ENCODE results near the gene SRD5A1. TPM values are rescaled to one million over a fixed set of nuclear protein-coding genes. Genes with fewer than 3 reads are reported as not detected.

The SRD5A1 gene
- total RNA-seq, 4 donors from 2014 or later, result 9.0 to 79.8 (median 17.0) TPM

GRCh38 chr5:6704361-6704851, 71.2 kb downstream of the SRD5A1 start:
- in situ Hi-C loops (cut with MboI; ENCODE audit: low pct_ligation_motif_present in 1 of 4, low pct_unique_long_range_greater_than_20kb in 1 of 4, low sequenced_read_pairs in 3 of 4), result no loop called here
- no peaks in the 10 kb centered on the region for H3K36me3 ChIP-seq
- no peaks in the 10 kb centered on the region for H3K27me3 ChIP-seq
- H3K27ac ChIP-seq, result peak overlapping the region; percentile 30 to 77 (median 64)
- no peak overlapping the region for H3K4me3 ChIP-seq
- WGBS, 2 donors (ENCODE audit: low coverage in 1 of 2), result 60 to 62% methylated on average over 1 to 11 of the region's 11 CpGs
- TF ChIP-seq, protein P1, sequence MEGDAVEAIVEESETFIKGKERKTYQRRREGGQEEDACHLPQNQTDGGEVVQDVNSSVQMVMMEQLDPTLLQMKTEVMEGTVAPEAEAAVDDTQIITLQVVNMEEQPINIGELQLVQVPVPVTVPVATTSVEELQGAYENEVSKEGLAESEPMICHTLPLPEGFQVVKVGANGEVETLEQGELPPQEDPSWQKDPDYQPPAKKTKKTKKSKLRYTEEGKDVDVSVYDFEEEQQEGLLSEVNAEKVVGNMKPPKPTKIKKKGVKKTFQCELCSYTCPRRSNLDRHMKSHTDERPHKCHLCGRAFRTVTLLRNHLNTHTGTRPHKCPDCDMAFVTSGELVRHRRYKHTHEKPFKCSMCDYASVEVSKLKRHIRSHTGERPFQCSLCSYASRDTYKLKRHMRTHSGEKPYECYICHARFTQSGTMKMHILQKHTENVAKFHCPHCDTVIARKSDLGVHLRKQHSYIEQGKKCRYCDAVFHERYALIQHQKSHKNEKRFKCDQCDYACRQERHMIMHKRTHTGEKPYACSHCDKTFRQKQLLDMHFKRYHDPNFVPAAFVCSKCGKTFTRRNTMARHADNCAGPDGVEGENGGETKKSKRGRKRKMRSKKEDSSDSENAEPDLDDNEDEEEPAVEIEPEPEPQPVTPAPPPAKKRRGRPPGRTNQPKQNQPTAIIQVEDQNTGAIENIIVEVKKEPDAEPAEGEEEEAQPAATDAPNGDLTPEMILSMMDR (IDR thresholded peaks at IDR 0.05), result no peak
- no peak for TF ChIP-seq POLR2A (IDR thresholded peaks at IDR 0.05)
- TF ChIP-seq EP300 (IDR thresholded peaks at IDR 0.05; ENCODE audit: low read depth), result peak; percentile 65
- TF ChIP-seq POLR2AphosphoS5 (IDR thresholded peaks at IDR 0.05), result peak; percentile 53 to 69 (median 58)
- peaks cover 0 to 7% (median 2%) of the 10 kb centered on the region in 4 donors for H3K4me1 ChIP-seq
- intact Hi-C loops (cut with DNase I; ENCODE audit: low total_unique reads), result no loop called here
- no peaks in the 10 kb centered on the region for H3K9me3 ChIP-seq
- DNase-seq, result peak; percentile 48

- Histone ChIP-seq H3K36me3 (no peaks in the 10 kb centered on the region), H3K4me3 (no peak overlapping the region), H3K27me3 (no peaks in the 10 kb centered on the region), H3K4me1 (peaks cover 0 to 7% (median 2%) of the 10 kb centered on the region in 4 donors), H3K27ac (peak overlapping the region; percentile 8 to 77 (median 64)), H3K9me3 (no peaks in the 10 kb centered on the region)
- no peak for TF ChIP-seq EP300 (IDR thresholded peaks at IDR 0.05; ENCODE audit: low read depth)
- no peak for TF ChIP-seq POLR2AphosphoS5 (IDR thresholded peaks at IDR 0.05)
- no peak for TF ChIP-seq POLR2A (IDR thresholded peaks at IDR 0.05)
- TF ChIP-seq, protein P1 (IDR thresholded peaks at IDR 0.05), result no peak
- DNase-seq, result no peak
- intact Hi-C loops (cut with DNase I; ENCODE audit: low total_unique reads), result no loop called here
- WGBS, 2 donors (ENCODE audit: low coverage in 1 of 2), result 78 to 100% methylated on average over 2 to 6 of the region's 6 CpGs
- in situ Hi-C loops (cut with MboI; ENCODE audit: low pct_ligation_motif_present in 1 of 4, low pct_unique_long_range_greater_than_20kb in 1 of 4, low sequenced_read_pairs in 3 of 4), result no loop called here
Measured at GRCh38 chr5:6705088-6705487, 71.8 kb downstream of the SRD5A1 start.

DNA sequence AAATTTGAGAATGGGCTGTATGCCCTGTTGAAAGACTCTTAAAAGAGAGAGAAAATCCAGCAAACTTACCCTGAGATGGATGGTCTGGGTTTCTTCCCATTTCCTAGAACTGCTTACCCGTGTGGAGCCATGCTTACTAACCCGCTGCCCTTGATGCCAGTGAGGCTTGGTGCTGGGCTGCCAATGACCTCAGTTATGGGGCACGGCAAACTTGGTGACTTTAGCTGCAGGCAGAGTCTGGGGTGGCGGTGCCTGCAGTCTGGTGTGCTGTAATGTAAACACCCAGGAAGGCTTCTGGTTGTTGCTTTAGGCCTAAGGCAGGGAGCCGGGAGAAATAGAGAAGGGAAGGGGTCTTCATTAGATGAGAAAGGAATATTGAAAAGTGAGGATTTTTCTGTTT, 72.7 kb downstream of the SRD5A1 start:
- DNase-seq, result no peak
- intact Hi-C loops (cut with DNase I; ENCODE audit: low total_unique reads), result no loop called here
- TF ChIP-seq POLR2A (IDR thresholded peaks at IDR 0.05) (no peak), EP300 (IDR thresholded peaks at IDR 0.05; ENCODE audit: low read depth) (no peak), POLR2AphosphoS5 (IDR thresholded peaks at IDR 0.05) (no peak)
- TF ChIP-seq, protein P1 (IDR thresholded peaks at IDR 0.05), result no peak
- WGBS, 2 donors (ENCODE audit: low coverage in 1 of 2), result 74 to 81% methylated on average over 2 to 5 of the region's 5 CpGs
- Histone ChIP-seq H3K27ac (no peak overlapping the region), H3K4me1 (peaks cover 0 to 7% (median 2%) of the 10 kb centered on the region in 4 donors), H3K9me3 (no peaks in the 10 kb centered on the region), H3K27me3 (no peaks in the 10 kb centered on the region), H3K4me3 (no peak overlapping the region), H3K36me3 (no peaks in the 10 kb centered on the region)
- in situ Hi-C loops (cut with MboI; ENCODE audit: low pct_ligation_motif_present in 1 of 4, low pct_unique_long_range_greater_than_20kb in 1 of 4, low sequenced_read_pairs in 3 of 4), result no loop called here

DNA sequence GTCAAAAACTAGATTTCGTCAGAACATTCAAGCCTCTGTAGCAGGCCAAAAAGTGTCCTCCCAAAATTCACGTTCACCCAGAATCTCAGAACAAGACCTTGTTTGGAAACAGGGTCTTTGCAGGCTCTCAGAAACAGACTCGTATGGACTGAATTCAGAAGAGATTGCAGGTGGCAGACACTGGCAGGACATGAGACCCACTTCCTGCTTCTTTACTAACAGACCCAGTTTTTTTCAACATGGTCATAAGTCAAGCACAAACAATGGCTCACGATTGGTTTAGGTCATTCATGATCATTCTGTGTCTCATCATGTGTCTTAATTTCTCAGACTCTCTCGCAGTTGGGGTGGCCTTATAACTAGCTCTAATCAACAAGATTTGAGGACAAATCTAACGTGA, 74.6 kb downstream of the SRD5A1 start:
- WGBS, 2 donors (ENCODE audit: low coverage in 1 of 2), result 42 to 71% methylated on average over 4 to 6 of the region's 6 CpGs
- TF ChIP-seq POLR2A (IDR thresholded peaks at IDR 0.05) (no peak), POLR2AphosphoS5 (IDR thresholded peaks at IDR 0.05) (no peak), EP300 (IDR thresholded peaks at IDR 0.05; ENCODE audit: low read depth) (no peak)
- TF ChIP-seq, protein P1 (IDR thresholded peaks at IDR 0.05), result no peak
- H3K4me3 ChIP-seq, result no peak overlapping the region
- peaks cover 4 to 11% (median 8%) of the 10 kb centered on the region in 4 donors for H3K4me1 ChIP-seq
- no peaks in the 10 kb centered on the region for H3K36me3 ChIP-seq
- no peaks in the 10 kb centered on the region for H3K27me3 ChIP-seq
- H3K27ac ChIP-seq, result no peak overlapping the region
- in situ Hi-C loops (cut with MboI; ENCODE audit: low pct_ligation_motif_present in 1 of 4, low pct_unique_long_range_greater_than_20kb in 1 of 4, low sequenced_read_pairs in 3 of 4) (no loop called here), intact Hi-C loops (cut with DNase I; ENCODE audit: low total_unique reads) (no loop called here)
- H3K9me3 ChIP-seq, result no peaks in the 10 kb centered on the region
- no peak for DNase-seq

Data from transverse colon (tissue), 4 donors.